HepG2 (cell line): Measurements from ENCODE around the gene BAHCC1. TPM values are rescaled to one million over a fixed set of nuclear protein-coding genes. Genes with fewer than 3 reads are reported as not detected.

ENCODE experiments used
- BHLHE40 ChIP-seq: IDR thresholded peaks from 2 replicates; pipeline ENCODE4 v1.6.1; 2011; ENCODE audit warnings: low read length, improper control_type of control experiment
- GATAD1 ChIP-seq: IDR thresholded peaks from 2 replicates; pipeline ENCODE4 v1.6.1; 2016; ENCODE audit warnings: missing genetic modification reagents, missing compliant biosample characterization
- HES4 ChIP-seq: sonication (generic); formaldehyde crosslinking; IDR thresholded peaks from 2 replicates; pipeline ENCODE4 v1.9.0; 2021; ENCODE audit warnings: mild to moderate bottlenecking, missing genetic modification reagents, borderline replicate concordance
- IRX3 ChIP-seq: sonication (generic); formaldehyde crosslinking; IDR thresholded peaks from 2 replicates; pipeline ENCODE4 v1.8.1; 2023; ENCODE audit warnings: mild to moderate bottlenecking, low read depth, missing genetic modification reagents, borderline replicate concordance
- POLR2AphosphoS5 ChIP-seq: IDR thresholded peaks from 2 replicates; pipeline ENCODE4 v1.6.1; 2012; ENCODE audit warnings: low read depth, low read length
- ZNF142 ChIP-seq: sonication (generic); formaldehyde crosslinking; IDR thresholded peaks from 2 replicates; pipeline ENCODE4 v1.4.0; 2020; ENCODE audit warnings: missing genetic modification reagents
- ZNF564 ChIP-seq: sonication (generic); formaldehyde crosslinking; IDR thresholded peaks from 2 replicates; pipeline ENCODE4 v1.8.1; 2023; ENCODE audit warnings: mild to moderate bottlenecking, missing genetic modification reagents
- ZNF569 ChIP-seq: sonication (generic); formaldehyde crosslinking; IDR thresholded peaks from 2 replicates; pipeline ENCODE4 v1.5.0; 2020; ENCODE audit warnings: mild to moderate bottlenecking, missing genetic modification reagents, moderate library complexity, borderline replicate concordance
- ZNF883 ChIP-seq: sonication (generic); formaldehyde crosslinking; IDR thresholded peaks from 2 replicates; pipeline ENCODE4 v1.5.1; 2020; ENCODE audit warnings: mild to moderate bottlenecking, missing genetic modification reagents; ENCODE audit errors: not compliant biosample characterization
- polyA plus RNA-seq, 8 experiments: library from polyadenylated mRNA; depleted of rRNA in 3 of 8; stranded (reverse) in 7 of 8; unstranded in 1 of 8; fragments of >200 nt; fragmentation: Illumina TruSeq in 4 of 8; extraction: Trizol in 4 of 8; gene quantifications; 2 replicates each; pipeline versions ENCODE4 v1.2.1 to v1.2.3, GENCODE V29; 2011 to 2016; ENCODE audit warnings: low read depth in 4 of 8, missing spikeins in 1 of 8, mixed read lengths in 1 of 8; ENCODE audit not compliant: insufficient read depth in 1 of 8
- total RNA-seq, 5 experiments: library from RNA; depleted of rRNA; stranded (reverse); fragments of >200 nt; fragmentation: Illumina TruSeq; extraction: Trizol; gene quantifications; 2 replicates each; pipeline ENCODE4 v1.2.3, GENCODE V29; 2016; ENCODE audit warnings: low read depth in 1 of 5
- TF ChIP-seq, protein P1 (sequence below): sonication (generic); formaldehyde crosslinking; IDR thresholded peaks from 2 replicates; pipeline ENCODE4 v1.9.0; 2022; ENCODE audit warnings: missing genetic modification reagents, mild to moderate bottlenecking, borderline replicate concordance
- TF ChIP-seq, protein P2 (sequence below): sonication (generic); formaldehyde crosslinking; IDR thresholded peaks from 2 replicates; pipeline ENCODE4 v1.8.0; 2022; ENCODE audit warnings: missing genetic modification reagents, mild to moderate bottlenecking, borderline replicate concordance

BAHCC1 gene
- total and polyA plus RNA-seq, 2 of the 13 experiments (the other 11 are each of a cell fraction or from before 2014, with no cell fraction given) = 1.4 to 1.7 TPM

- TF ChIP-seq, protein P1, sequence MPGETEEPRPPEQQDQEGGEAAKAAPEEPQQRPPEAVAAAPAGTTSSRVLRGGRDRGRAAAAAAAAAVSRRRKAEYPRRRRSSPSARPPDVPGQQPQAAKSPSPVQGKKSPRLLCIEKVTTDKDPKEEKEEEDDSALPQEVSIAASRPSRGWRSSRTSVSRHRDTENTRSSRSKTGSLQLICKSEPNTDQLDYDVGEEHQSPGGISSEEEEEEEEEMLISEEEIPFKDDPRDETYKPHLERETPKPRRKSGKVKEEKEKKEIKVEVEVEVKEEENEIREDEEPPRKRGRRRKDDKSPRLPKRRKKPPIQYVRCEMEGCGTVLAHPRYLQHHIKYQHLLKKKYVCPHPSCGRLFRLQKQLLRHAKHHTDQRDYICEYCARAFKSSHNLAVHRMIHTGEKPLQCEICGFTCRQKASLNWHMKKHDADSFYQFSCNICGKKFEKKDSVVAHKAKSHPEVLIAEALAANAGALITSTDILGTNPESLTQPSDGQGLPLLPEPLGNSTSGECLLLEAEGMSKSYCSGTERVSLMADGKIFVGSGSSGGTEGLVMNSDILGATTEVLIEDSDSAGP (CRISPR knock-in tag) = 0 out of 2 replicates have a peak, but pooled peaks have one; percentile 28
- TF ChIP-seq, protein P2, sequence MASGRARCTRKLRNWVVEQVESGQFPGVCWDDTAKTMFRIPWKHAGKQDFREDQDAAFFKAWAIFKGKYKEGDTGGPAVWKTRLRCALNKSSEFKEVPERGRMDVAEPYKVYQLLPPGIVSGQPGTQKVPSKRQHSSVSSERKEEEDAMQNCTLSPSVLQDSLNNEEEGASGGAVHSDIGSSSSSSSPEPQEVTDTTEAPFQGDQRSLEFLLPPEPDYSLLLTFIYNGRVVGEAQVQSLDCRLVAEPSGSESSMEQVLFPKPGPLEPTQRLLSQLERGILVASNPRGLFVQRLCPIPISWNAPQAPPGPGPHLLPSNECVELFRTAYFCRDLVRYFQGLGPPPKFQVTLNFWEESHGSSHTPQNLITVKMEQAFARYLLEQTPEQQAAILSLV = no peak
- peak; percentile 8 for TF ChIP-seq ZNF883 (CRISPR knock-in tag)
- no peak for TF ChIP-seq IRX3 (CRISPR knock-in tag)
- no peak for TF ChIP-seq ZNF569 (CRISPR knock-in tag)
- no peak; the same call in 1 of the 2 replicates for TF ChIP-seq ZNF142
- peak; percentile 62; the same call in 1 of the 2 replicates for TF ChIP-seq BHLHE40
- TF ChIP-seq HES4 = no peak
- no peak for TF ChIP-seq POLR2AphosphoS5
- no peak for TF ChIP-seq ZNF564 (CRISPR knock-in tag)
- no peak for TF ChIP-seq GATAD1
These were observed 85.1 kb downstream of the BAHCC1 start (continued) for GRCh38 chr17:81480140-81481072.
